SU-DHL-6 (cell line): Measurements from ENCODE around the gene SLC22A15.

Experiments
- H2AFZ ChIP-seq: fragments of 200-600 bp; sonication (generic); 2 replicates; pipeline ENCODE4 v1.6.1; 2014; ENCODE audit warnings: low read depth, mild to moderate bottlenecking, moderate library complexity, mixed read lengths, antibody characterized with exemption, low read length; ENCODE audit not compliant: severe bottlenecking
- H3F3A ChIP-seq: fragments of 200-600 bp; shearing (Covaris generic); 2 replicates; pipeline ENCODE4 v1.6.0; 2016; ENCODE audit warnings: antibody characterized with exemption, mild to moderate bottlenecking; ENCODE audit not compliant: insufficient read depth
- H3K27ac ChIP-seq: fragments of 200-600 bp; sonication (generic); 2 replicates; pipeline ENCODE4 v1.5.1; 2016; ENCODE audit warnings: low read depth, mild to moderate bottlenecking, low read length, moderate library complexity, mixed read lengths
- H3K27me3 ChIP-seq: fragments of 200-600 bp; sonication (generic), shearing (Covaris generic); 2 replicates; pipeline ENCODE4 v1.6.0; 2014; ENCODE audit warnings: mild to moderate bottlenecking, low read length
- H3K36me3 ChIP-seq: fragments of 200-600 bp; sonication (generic); 2 replicates; pipeline ENCODE4 v1.6.1; 2014; ENCODE audit warnings: mild to moderate bottlenecking, low read length, mixed read lengths
- H3K4me2 ChIP-seq: fragments of 300-600, 200-600 bp; shearing (Covaris generic), sonication (generic); 2 replicates; pipeline ENCODE4 v1.6.0; 2014; ENCODE audit warnings: low read length, low read depth, mild to moderate bottlenecking; ENCODE audit not compliant: poor library complexity, severe bottlenecking
- H3K4me3 ChIP-seq: fragments of 200-600 bp; sonication (generic); 2 replicates; pipeline ENCODE4 v1.5.1; 2014; ENCODE audit warnings: antibody characterized with exemption, low read length, mild to moderate bottlenecking, mixed read lengths; ENCODE audit not compliant: insufficient read depth, poor library complexity, severe bottlenecking
- H3K79me2 ChIP-seq: fragments of 200-600 bp; sonication (generic); 2 replicates; pipeline ENCODE4 v1.6.1; 2014; ENCODE audit warnings: mild to moderate bottlenecking, low read length, moderate library complexity; ENCODE audit not compliant: insufficient read depth
- H3K9ac ChIP-seq: fragments of 200-600 bp; sonication (generic); 2 replicates; pipeline ENCODE4 v1.7.0; 2014; ENCODE audit warnings: mild to moderate bottlenecking, low read length
- H3K9me2 ChIP-seq: fragments of 200-600 bp; sonication (generic); replicated peaks from 2 replicates; pipeline ENCODE4 v1.6.1; 2014; ENCODE audit warnings: low read length; ENCODE audit not compliant: insufficient read depth
- H3K9me3 ChIP-seq: fragments of 200-600 bp; sonication (generic); 2 replicates; pipeline ENCODE4 v1.6.1; 2014; ENCODE audit warnings: low read length, mixed read lengths; ENCODE audit not compliant: insufficient read depth
- H4K20me1 ChIP-seq: fragments of 200-600 bp; sonication (generic); 2 replicates; pipeline ENCODE4 v1.6.1; 2014; ENCODE audit warnings: low read depth, mild to moderate bottlenecking, antibody characterized with exemption, low read length, moderate library complexity, mixed read lengths
- EZH2phosphoT487 ChIP-seq: fragments of 200-600 bp; sonication (generic), shearing (Covaris generic); conservative IDR thresholded peaks from 2 replicates; pipeline ENCODE4 v1.6.1; 2018; ENCODE audit warnings: mild to moderate bottlenecking, antibody characterized with exemption, low read length, moderate library complexity, mixed read lengths
- TF ChIP-seq, protein P1 (sequence below): fragments of 200-600 bp; sonication (generic); IDR thresholded peaks from one replicate; pipeline ENCODE4 v1.5.1; 2017; ENCODE audit warnings: antibody characterized with exemption, mild to moderate bottlenecking, low read length, moderate library complexity; ENCODE audit not compliant: insufficient read depth, poor library complexity, severe bottlenecking

Gene SLC22A15

GRCh38 chr1:115977499-115978258 is 1.4 kb downstream of the SLC22A15 start:
- H3K9me2 ChIP-seq, result no peaks in the 10 kb centered on the region
- H3F3A ChIP-seq, result no peaks in the 10 kb centered on the region
- H4K20me1 ChIP-seq, result no peaks in the 10 kb centered on the region
- no peak overlapping the region for H2AFZ ChIP-seq
- no peaks in the 10 kb centered on the region for H3K36me3 ChIP-seq
- H3K4me3 ChIP-seq, result no peak overlapping the region
- no peak overlapping the region for H3K9ac ChIP-seq
- no peak overlapping the region for H3K4me2 ChIP-seq
- no peaks in the 10 kb centered on the region for H3K9me3 ChIP-seq
- H3K79me2 ChIP-seq, result no peaks in the 10 kb centered on the region
- no peak for TF ChIP-seq EZH2phosphoT487
- TF ChIP-seq, protein P1, sequence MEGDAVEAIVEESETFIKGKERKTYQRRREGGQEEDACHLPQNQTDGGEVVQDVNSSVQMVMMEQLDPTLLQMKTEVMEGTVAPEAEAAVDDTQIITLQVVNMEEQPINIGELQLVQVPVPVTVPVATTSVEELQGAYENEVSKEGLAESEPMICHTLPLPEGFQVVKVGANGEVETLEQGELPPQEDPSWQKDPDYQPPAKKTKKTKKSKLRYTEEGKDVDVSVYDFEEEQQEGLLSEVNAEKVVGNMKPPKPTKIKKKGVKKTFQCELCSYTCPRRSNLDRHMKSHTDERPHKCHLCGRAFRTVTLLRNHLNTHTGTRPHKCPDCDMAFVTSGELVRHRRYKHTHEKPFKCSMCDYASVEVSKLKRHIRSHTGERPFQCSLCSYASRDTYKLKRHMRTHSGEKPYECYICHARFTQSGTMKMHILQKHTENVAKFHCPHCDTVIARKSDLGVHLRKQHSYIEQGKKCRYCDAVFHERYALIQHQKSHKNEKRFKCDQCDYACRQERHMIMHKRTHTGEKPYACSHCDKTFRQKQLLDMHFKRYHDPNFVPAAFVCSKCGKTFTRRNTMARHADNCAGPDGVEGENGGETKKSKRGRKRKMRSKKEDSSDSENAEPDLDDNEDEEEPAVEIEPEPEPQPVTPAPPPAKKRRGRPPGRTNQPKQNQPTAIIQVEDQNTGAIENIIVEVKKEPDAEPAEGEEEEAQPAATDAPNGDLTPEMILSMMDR, result no peak
- no peak overlapping the region for H3K27ac ChIP-seq
- no peaks in the 10 kb centered on the region for H3K27me3 ChIP-seq

GRCh38 chr1:115978292-115978941 is 2.1 kb downstream of the SLC22A15 start:
- no peaks in the 10 kb centered on the region for H4K20me1 ChIP-seq
- H3K9ac ChIP-seq, result no peak overlapping the region
- H3K36me3 ChIP-seq, result no peaks in the 10 kb centered on the region
- no peaks in the 10 kb centered on the region for H3K9me2 ChIP-seq
- no peaks in the 10 kb centered on the region for H3K27me3 ChIP-seq
- H3K9me3 ChIP-seq, result no peaks in the 10 kb centered on the region
- no peak overlapping the region for H3K4me3 ChIP-seq
- no peak overlapping the region for H3K27ac ChIP-seq
- no peaks in the 10 kb centered on the region for H3F3A ChIP-seq
- TF ChIP-seq, protein P1, result no peak
- TF ChIP-seq EZH2phosphoT487, result no peak
- H3K4me2 ChIP-seq, result no peak overlapping the region
- H2AFZ ChIP-seq, result no peak overlapping the region
- no peaks in the 10 kb centered on the region for H3K79me2 ChIP-seq

- no peaks in the 10 kb centered on the region for H3K9me2 ChIP-seq
- no peaks in the 10 kb centered on the region for H3K36me3 ChIP-seq
- H3K27me3 ChIP-seq, result no peaks in the 10 kb centered on the region
- H3K9me3 ChIP-seq, result no peaks in the 10 kb centered on the region
- no peaks in the 10 kb centered on the region for H3F3A ChIP-seq
- H3K9ac ChIP-seq, result no peak overlapping the region
- no peak overlapping the region for H3K27ac ChIP-seq
- no peak overlapping the region for H3K4me2 ChIP-seq
- no peak overlapping the region for H2AFZ ChIP-seq
- no peaks in the 10 kb centered on the region for H4K20me1 ChIP-seq
- no peaks in the 10 kb centered on the region for H3K79me2 ChIP-seq
- TF ChIP-seq, protein P1, result no peak
- TF ChIP-seq EZH2phosphoT487, result no peak
- no peak overlapping the region for H3K4me3 ChIP-seq
These were observed 3.8 kb downstream of the SLC22A15 start for GRCh38 chr1:115980156-115980555.
